ENCODE data around the gene HSPA1A. TPM values are rescaled to one million over a fixed set of nuclear protein-coding genes. Genes with fewer than 3 reads are reported as not detected.

Gene HSPA1A
- total and polyA plus RNA-seq, 12 donors = 48.5 to 261 (median 183) TPM

GRCh38 chr6:31767096-31767645, 48.2 kb upstream of the HSPA1A start:
- intact Hi-C loops (cut with DNase I) = loop anchor here in 1 of 2 donors (5.0 kb wide), 1 partner anchor 85 kb away; the partner anchor contains the start of gene LY6G5C

GRCh38 chr6:31768363-31769257, 46.7 kb upstream of the HSPA1A start:
- intact Hi-C loops (cut with DNase I) = loop anchor here in 1 of 2 donors (5.0 kb wide), 1 partner anchor 86 kb away; the partner anchor contains the start of gene LY6G5C
- DNase-seq = no peak
- Histone ChIP-seq H3K27ac (peak overlapping the region in 1 of 5 donors; percentile 26), H3K36me3 (replicated peaks in 1 of 2) (no peaks in the 10 kb centered on the region), H3K27me3 (no peaks in the 10 kb centered on the region), H3K4me3 (no peak overlapping the region), H3K9me3 (replicated peaks in 1 of 3) (no peaks in the 10 kb centered on the region), H3K4me1 (replicated peaks in 1 of 2) (no peaks in the 10 kb centered on the region)
- WGBS, 4 donors = 79 to 84% (median 81%) methylated on average over 16 to 18 of the region's 18 CpGs
- TF ChIP-seq CTCF (IDR thresholded peaks at IDR 0.05) = no peak

More at GRCh38 chr6:31767096-31767645, 48.2 kb upstream of the HSPA1A start:
- H3K9me3 ChIP-seq (replicated peaks in 1 of 3) = no peaks in the 10 kb centered on the region
- 63 to 77% (median 73%) methylated on average over 4 to 6 of the region's 6 CpGs for WGBS, 4 donors
- DNase-seq = no peak
- no peak overlapping the region for H3K27ac ChIP-seq
- TF ChIP-seq CTCF (IDR thresholded peaks at IDR 0.05) (no peak), POLR2A (IDR thresholded peaks at IDR 0.05) (no peak)
- H3K4me1 ChIP-seq (replicated peaks in 1 of 2) = no peaks in the 10 kb centered on the region
- H3K36me3 ChIP-seq (replicated peaks in 1 of 2) = no peaks in the 10 kb centered on the region
- H3K4me3 ChIP-seq = no peak overlapping the region
- H3K27me3 ChIP-seq = no peaks in the 10 kb centered on the region

GRCh38 chr6:31769684-31770371, 45.5 kb upstream of the HSPA1A start:
- no peaks in the 10 kb centered on the region for H3K36me3 ChIP-seq (replicated peaks in 1 of 2)
- no peak overlapping the region for H3K4me3 ChIP-seq
- no peak overlapping the region for H3K27ac ChIP-seq
- H3K4me1 ChIP-seq (replicated peaks in 1 of 2) = no peaks in the 10 kb centered on the region
- no peaks in the 10 kb centered on the region for H3K9me3 ChIP-seq (replicated peaks in 1 of 3)
- H3K27me3 ChIP-seq = no peaks in the 10 kb centered on the region
- intact Hi-C loops (cut with DNase I) = loop anchor here in 1 of 2 donors (5.0 kb wide), 1 partner anchor 88 kb away; the partner anchor contains the start of gene LY6G5C
- TF ChIP-seq POLR2A (IDR thresholded peaks at IDR 0.05) = no peak
- TF ChIP-seq CTCF (IDR thresholded peaks at IDR 0.05) = peak; percentile 57 to 75 (median 72)
- WGBS, 4 donors = 53 to 58% (median 55%) methylated on average over 12 of the region's 12 CpGs
- peak; percentile 67 to 90 (median 75) for DNase-seq

GRCh38 chr6:31770860-31771259, 44.5 kb upstream of the HSPA1A start:
- Histone ChIP-seq H3K4me3 (no peak overlapping the region), H3K4me1 (replicated peaks in 1 of 2) (no peaks in the 10 kb centered on the region), H3K27me3 (no peaks in the 10 kb centered on the region), H3K9me3 (replicated peaks in 1 of 3) (no peaks in the 10 kb centered on the region), H3K27ac (no peak overlapping the region), H3K36me3 (replicated peaks in 1 of 2) (no peaks in the 10 kb centered on the region)
- WGBS, 4 donors = 77 to 94% (median 86%) methylated on average over 2 of the region's 2 CpGs
- DNase-seq = no peak
- intact Hi-C loops (cut with DNase I) = no loop called here
- TF ChIP-seq CTCF (IDR thresholded peaks at IDR 0.05) (no peak), POLR2A (IDR thresholded peaks at IDR 0.05) (no peak)

Measured in adrenal gland (tissue), 12 donors.